ENCODE data around the gene CCDC183.
"Not testable (repeated sequence)": the region's sequence is repeated elsewhere in the genome, so short reads cannot be mapped to it uniquely, and the experiment has no call there.

The CCDC183 gene

DNA sequence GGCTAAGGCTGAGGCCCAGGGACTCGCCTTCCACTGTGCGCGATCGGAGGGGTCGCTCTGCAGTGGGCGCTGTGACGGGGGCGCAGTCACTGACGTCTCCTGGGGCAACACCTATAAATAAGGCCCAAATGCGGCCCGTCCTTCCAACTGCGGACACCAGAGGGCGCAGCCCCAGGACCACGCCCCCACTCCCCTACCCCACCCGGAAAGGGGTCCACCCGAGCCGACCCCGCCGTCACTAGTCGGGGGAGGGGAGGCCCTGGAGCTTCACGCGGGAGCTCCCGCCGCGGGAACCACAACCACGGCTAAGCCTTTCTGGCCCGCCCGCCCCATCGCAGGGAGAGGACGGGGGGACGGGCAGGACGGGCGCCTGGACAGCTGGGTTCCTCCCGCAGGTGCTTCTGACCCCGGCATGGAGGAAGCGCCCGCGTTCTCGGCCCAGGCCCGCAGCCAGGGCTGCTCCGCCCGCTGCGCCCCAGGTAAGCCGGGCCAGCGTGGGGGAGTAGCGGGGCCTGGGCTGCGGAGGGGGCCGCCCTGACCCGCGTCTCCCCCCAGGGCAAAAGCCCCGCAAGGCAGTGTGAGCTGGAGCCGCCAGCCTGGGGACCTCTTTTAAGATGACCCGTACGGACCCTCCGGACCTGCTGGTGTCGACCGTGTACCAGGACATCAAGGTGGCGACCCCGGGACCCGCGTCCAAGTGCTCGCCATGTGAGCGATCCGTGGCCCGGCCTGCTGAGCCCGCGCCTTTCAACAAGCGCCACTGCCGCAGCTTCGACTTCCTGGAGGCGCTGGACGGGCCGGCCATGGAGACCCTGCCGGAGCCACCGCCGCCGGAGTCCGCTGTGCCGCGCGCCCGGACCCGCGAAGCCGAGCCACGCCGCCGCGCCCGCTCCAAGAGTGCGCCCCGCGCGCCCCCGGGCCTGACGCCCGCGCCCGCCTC, 47.9 kb downstream of the CCDC183 start:
- Histone ChIP-seq H3K4me3 (ENCODE audit: low read depth in 1 of 2, low read length in 1 of 2) (peak overlapping the region; percentile 8 to 70), H3K36me3 (peaks cover 25% of the 10 kb centered on the region), H3K4me1 (ENCODE audit: control insufficient read depth in 1 of 2, insufficient read depth in 1 of 2, low read depth in 1 of 2, low read length in 1 of 2) (peaks cover 41 to 58% of the 10 kb centered on the region in 2 experiments), H3K27me3 (peaks cover 72% of the 10 kb centered on the region)
- H3K9me3 ChIP-seq, H3K27ac ChIP-seq: not testable (repeated sequence)
- peak; percentile 71 for TF ChIP-seq CTCF (IDR thresholded peaks at IDR 0.05)

GRCh38 chr9:136844761-136845464, 48.8 kb downstream of the CCDC183 start:
- peaks cover 16% of the 10 kb centered on the region for H3K36me3 ChIP-seq
- H3K9me3 ChIP-seq, result no peaks in the 10 kb centered on the region
- H3K27ac ChIP-seq, result no peak overlapping the region
- H3K27me3 ChIP-seq, result peaks cover 74% of the 10 kb centered on the region
- peaks cover 46 to 62% of the 10 kb centered on the region in 2 experiments for H3K4me1 ChIP-seq (ENCODE audit: control insufficient read depth in 1 of 2, insufficient read depth in 1 of 2, low read depth in 1 of 2, low read length in 1 of 2)
- H3K4me3 ChIP-seq (ENCODE audit: low read depth in 1 of 2, low read length in 1 of 2), result no peak overlapping the region
- no peak for TF ChIP-seq CTCF (IDR thresholded peaks at IDR 0.05)

GRCh38 chr9:136845465-136846260, 49.5 kb downstream of the CCDC183 start:
- peaks cover 49 to 65% of the 10 kb centered on the region in 2 experiments for H3K4me1 ChIP-seq (ENCODE audit: control insufficient read depth in 1 of 2, insufficient read depth in 1 of 2, low read depth in 1 of 2, low read length in 1 of 2)
- TF ChIP-seq CTCF (IDR thresholded peaks at IDR 0.05), result no peak
- H3K4me3 ChIP-seq (ENCODE audit: low read depth in 1 of 2, low read length in 1 of 2), result no peak overlapping the region

GRCh38 chr9:136846376-136847087, 50.4 kb downstream of the CCDC183 start:
- peaks cover 49 to 65% of the 10 kb centered on the region in 2 experiments for H3K4me1 ChIP-seq (ENCODE audit: control insufficient read depth in 1 of 2, insufficient read depth in 1 of 2, low read depth in 1 of 2, low read length in 1 of 2)
- no peak for TF ChIP-seq CTCF (IDR thresholded peaks at IDR 0.05)
- H3K4me3 ChIP-seq (ENCODE audit: low read depth in 1 of 2, low read length in 1 of 2), result peak overlapping the region; percentile 27 to 100
- H3K27ac ChIP-seq, result no peak overlapping the region
- no peaks in the 10 kb centered on the region for H3K9me3 ChIP-seq
- no peaks in the 10 kb centered on the region for H3K36me3 ChIP-seq
- peaks cover 74% of the 10 kb centered on the region for H3K27me3 ChIP-seq

More at GRCh38 chr9:136845465-136846260, 49.5 kb downstream of the CCDC183 start:
- H3K27ac ChIP-seq, result no peak overlapping the region
- no peaks in the 10 kb centered on the region for H3K9me3 ChIP-seq
- H3K36me3 ChIP-seq, result peaks cover 9% of the 10 kb centered on the region
- H3K27me3 ChIP-seq, result peaks cover 74% of the 10 kb centered on the region
